ENCODE measurements around the gene PRKD2. TPM values are rescaled to one million over a fixed set of nuclear protein-coding genes. Genes with fewer than 3 reads are reported as not detected.

PRKD2 gene
- total and polyA plus RNA-seq, 2 experiments from 2014 or later = 15.6 to 37.9 TPM

- TF ChIP-seq EZH2 (IDR thresholded peaks at IDR 0.05; ENCODE audit: borderline replicate concordance) (no peak), EZH2phosphoT487 (IDR thresholded peaks at IDR 0.05; ENCODE audit: low read depth, severe bottlenecking, unreplicated experiment) (no peak)
- TF ChIP-seq, protein P1, sequence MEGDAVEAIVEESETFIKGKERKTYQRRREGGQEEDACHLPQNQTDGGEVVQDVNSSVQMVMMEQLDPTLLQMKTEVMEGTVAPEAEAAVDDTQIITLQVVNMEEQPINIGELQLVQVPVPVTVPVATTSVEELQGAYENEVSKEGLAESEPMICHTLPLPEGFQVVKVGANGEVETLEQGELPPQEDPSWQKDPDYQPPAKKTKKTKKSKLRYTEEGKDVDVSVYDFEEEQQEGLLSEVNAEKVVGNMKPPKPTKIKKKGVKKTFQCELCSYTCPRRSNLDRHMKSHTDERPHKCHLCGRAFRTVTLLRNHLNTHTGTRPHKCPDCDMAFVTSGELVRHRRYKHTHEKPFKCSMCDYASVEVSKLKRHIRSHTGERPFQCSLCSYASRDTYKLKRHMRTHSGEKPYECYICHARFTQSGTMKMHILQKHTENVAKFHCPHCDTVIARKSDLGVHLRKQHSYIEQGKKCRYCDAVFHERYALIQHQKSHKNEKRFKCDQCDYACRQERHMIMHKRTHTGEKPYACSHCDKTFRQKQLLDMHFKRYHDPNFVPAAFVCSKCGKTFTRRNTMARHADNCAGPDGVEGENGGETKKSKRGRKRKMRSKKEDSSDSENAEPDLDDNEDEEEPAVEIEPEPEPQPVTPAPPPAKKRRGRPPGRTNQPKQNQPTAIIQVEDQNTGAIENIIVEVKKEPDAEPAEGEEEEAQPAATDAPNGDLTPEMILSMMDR (IDR thresholded peaks at IDR 0.05; ENCODE audit: poor library complexity) = no peak
- WGBS (ENCODE audit: low lambda C conversion rate, missing lambda C conversion rate) = 97% methylated on average over 24 of the region's 26 CpGs
- no peak overlapping the region for H2AFZ ChIP-seq
- H3K9me3 ChIP-seq (ENCODE audit: low read depth) = no peaks in the 10 kb centered on the region
- DNase-seq (ENCODE audit: low spot score) = no peak
- no peaks in the 10 kb centered on the region for H4K20me1 ChIP-seq (ENCODE audit: insufficient read depth, poor library complexity, severe bottlenecking)
- no peaks in the 10 kb centered on the region for H3K4me1 ChIP-seq (ENCODE audit: insufficient read depth)
- H3K4me3 ChIP-seq = no peak overlapping the region
- no peaks in the 10 kb centered on the region for H3K9me2 ChIP-seq (replicated peaks; ENCODE audit: insufficient read depth)
- H3K27me3 ChIP-seq = no peaks in the 10 kb centered on the region
- H3K36me3 ChIP-seq (replicated peaks; ENCODE audit: insufficient read depth, low read depth) = no peaks in the 10 kb centered on the region
- H3K27ac ChIP-seq = no peak overlapping the region
- H3K79me2 ChIP-seq = no peaks in the 10 kb centered on the region
- H3K4me2 ChIP-seq = no peak overlapping the region
Measured at GRCh38 chr19:46678110-46678732, 38.7 kb downstream of the PRKD2 start.

GRCh38 chr19:46674416-46675178 lies 42.3 kb downstream of the PRKD2 start:
- 99% methylated on average over 21 of the region's 21 CpGs for WGBS (ENCODE audit: low lambda C conversion rate, missing lambda C conversion rate)
- no peak overlapping the region for H3K4me3 ChIP-seq
- H3K79me2 ChIP-seq = no peaks in the 10 kb centered on the region
- H3K4me1 ChIP-seq (ENCODE audit: insufficient read depth) = no peaks in the 10 kb centered on the region
- H3K9me2 ChIP-seq (replicated peaks; ENCODE audit: insufficient read depth) = no peaks in the 10 kb centered on the region
- H3K4me2 ChIP-seq = no peak overlapping the region
- TF ChIP-seq, protein P1 (IDR thresholded peaks at IDR 0.05; ENCODE audit: poor library complexity) = no peak
- TF ChIP-seq EZH2 (IDR thresholded peaks at IDR 0.05; ENCODE audit: borderline replicate concordance) (no peak), EZH2phosphoT487 (IDR thresholded peaks at IDR 0.05; ENCODE audit: low read depth, severe bottlenecking, unreplicated experiment) (no peak)
- no peaks in the 10 kb centered on the region for H4K20me1 ChIP-seq (ENCODE audit: insufficient read depth, poor library complexity, severe bottlenecking)
- no peak overlapping the region for H2AFZ ChIP-seq
- no peak for DNase-seq (ENCODE audit: low spot score)
- H3K27me3 ChIP-seq = no peaks in the 10 kb centered on the region
- H3K36me3 ChIP-seq (replicated peaks; ENCODE audit: insufficient read depth, low read depth) = no peaks in the 10 kb centered on the region
- H3K27ac ChIP-seq = no peak overlapping the region
- H3K9me3 ChIP-seq (ENCODE audit: low read depth) = no peaks in the 10 kb centered on the region

DNA sequence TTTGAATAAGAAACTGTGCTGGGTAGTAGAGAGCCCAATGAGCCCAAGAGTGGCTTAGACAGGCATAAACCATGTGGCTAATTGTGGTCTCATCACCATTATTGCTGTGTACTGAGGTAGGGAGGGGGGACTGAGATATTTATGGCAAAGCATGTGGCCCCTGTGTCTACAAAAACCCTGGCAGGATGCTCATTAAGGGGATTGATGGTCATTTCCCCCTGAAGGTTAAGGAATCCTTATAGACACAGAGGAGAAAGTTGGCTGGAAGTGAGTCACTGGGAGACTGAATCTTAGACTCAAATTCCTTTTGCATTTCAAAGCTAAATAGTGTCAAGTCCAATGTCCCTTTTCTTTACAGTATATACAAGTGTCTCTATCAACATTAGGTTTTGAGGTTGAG lies 46.1 kb downstream of the PRKD2 start:
- Histone ChIP-seq H3K4me2 (no peak overlapping the region), H4K20me1 (ENCODE audit: insufficient read depth, poor library complexity, severe bottlenecking) (no peaks in the 10 kb centered on the region), H3K27me3 (no peaks in the 10 kb centered on the region), H3K27ac (no peak overlapping the region), H3K9me2 (replicated peaks; ENCODE audit: insufficient read depth) (no peaks in the 10 kb centered on the region), H3K4me3 (no peak overlapping the region), H3K4me1 (ENCODE audit: insufficient read depth) (no peaks in the 10 kb centered on the region), H3K36me3 (replicated peaks; ENCODE audit: insufficient read depth, low read depth) (no peaks in the 10 kb centered on the region), H3K79me2 (no peaks in the 10 kb centered on the region), H3K9me3 (ENCODE audit: low read depth) (no peaks in the 10 kb centered on the region), H2AFZ (no peak overlapping the region)
- TF ChIP-seq EZH2 (IDR thresholded peaks at IDR 0.05; ENCODE audit: borderline replicate concordance) = no peak
- TF ChIP-seq, protein P1 (IDR thresholded peaks at IDR 0.05; ENCODE audit: poor library complexity) = no peak
- no peak for TF ChIP-seq EZH2phosphoT487 (IDR thresholded peaks at IDR 0.05; ENCODE audit: low read depth, severe bottlenecking, unreplicated experiment)
- no peak for DNase-seq (ENCODE audit: low spot score)
